Endothelial cell of umbilical vein (primary cell): ENCODE results near the gene HDAC7. TPM values are rescaled to one million over a fixed set of nuclear protein-coding genes. Genes with fewer than 3 reads are reported as not detected.

Experiments
- BruUV-seq: library from RNA; stranded (reverse); fragments of 400-500 nt; replicated peaks from 2 replicates; lab custom pipeline; 2021; lab: Mats Ljungman, UMichigan
- CTCF ChIA-PET: fragments of 300-600, 350-600 bp; sonication (Branson Sonifier 250); formaldehyde crosslinking; loops from one replicate; lab custom pipeline; 2021; ENCODE audit warnings: antibody characterized with exemption, inconsistent platforms; lab: Charles Lee
- POLR2A ChIA-PET: fragments of 300-600, 350-600 bp; sonication (Branson Sonifier 250); formaldehyde crosslinking; loops from one replicate; lab custom pipeline; 2021; ENCODE audit warnings: antibody characterized with exemption, inconsistent platforms; lab: Charles Lee
- DNase-seq: peaks from one replicate; pipeline ENCODE4 v3.0.0-alpha.2; 2011; ENCODE audit warnings: low read depth, low spot score
- FAIRE-seq: peaks from 2 replicates; lab custom pipeline; 2011; peaks lifted over from hg19 to GRCh38; lab: Jason Lieb, UNC
- H2AFZ ChIP-seq: 2 replicates; pipeline ENCODE4 v1.6.0; 2012; ENCODE audit warnings: low read depth, low read length, control low read depth, inconsistent platforms
- H3K27ac ChIP-seq: 2 replicates; pipeline ENCODE4 v1.5.1; 2011; ENCODE audit warnings: low read depth, mild to moderate bottlenecking, control low read depth, low read length, moderate library complexity; ENCODE audit not compliant: insufficient read depth
- H3K27me3 ChIP-seq, 2 experiments: 2 replicates each; pipeline versions ENCODE4 v1.6.0 to v1.6.1; 2011; ENCODE audit warnings: low read length in 2 of 2, mixed read lengths in 1 of 2; ENCODE audit not compliant: control insufficient read depth in 2 of 2, insufficient read depth in 2 of 2
- H3K36me3 ChIP-seq, 2 experiments: 2 replicates in 1 of 2; 3 replicates in 1 of 2; pipeline ENCODE4 v1.5.1; 2011; ENCODE audit warnings: low read length in 2 of 2, mild to moderate bottlenecking in 1 of 2, moderate library complexity in 1 of 2; ENCODE audit not compliant: control insufficient read depth in 2 of 2, insufficient read depth in 2 of 2; ENCODE audit errors: extremely low read depth in 1 of 2
- H3K4me1 ChIP-seq: 3 replicates; pipeline ENCODE4 v1.5.1; 2011; ENCODE audit warnings: mild to moderate bottlenecking, low read length; ENCODE audit not compliant: control insufficient read depth, insufficient read depth; ENCODE audit errors: extremely low read depth
- H3K4me2 ChIP-seq: 2 replicates; pipeline ENCODE4 v1.6.1; 2011; ENCODE audit warnings: low read length, control low read depth, mixed read lengths; ENCODE audit not compliant: insufficient read depth
- H3K4me3 ChIP-seq, 3 experiments: fragments of 200-600 bp in 1 of 3; sonication (generic), shearing (Covaris generic) in 1 of 3; replicated peaks in 1 of 3; 2 replicates each; pipeline ENCODE4 v1.5.1; 2011 to 2016; ENCODE audit warnings: control low read depth in 3 of 3, low read length in 3 of 3, mild to moderate bottlenecking in 2 of 3, inconsistent platforms in 1 of 3, low read depth in 1 of 3, moderate library complexity in 1 of 3; ENCODE audit not compliant: insufficient read depth in 1 of 3
- H3K79me2 ChIP-seq: 2 replicates; pipeline ENCODE4 v1.6.0; 2012; ENCODE audit warnings: low read length, inconsistent platforms; ENCODE audit not compliant: control insufficient read depth, insufficient read depth
- H3K9ac ChIP-seq: replicated peaks from 2 replicates; pipeline ENCODE3; 2011; ENCODE audit warnings: low read length, control low read depth; ENCODE audit not compliant: insufficient read depth; ENCODE audit errors: extremely low read depth
- H3K9me1 ChIP-seq: replicated peaks from 3 replicates; pipeline ENCODE4 v1.6.0; 2011; ENCODE audit warnings: mild to moderate bottlenecking, low read length; ENCODE audit not compliant: control insufficient read depth, insufficient read depth; ENCODE audit errors: extremely low read depth
- H3K9me3 ChIP-seq: replicated peaks from 2 replicates; pipeline ENCODE4 v1.5.1; 2012; ENCODE audit warnings: low read length, inconsistent platforms; ENCODE audit not compliant: control insufficient read depth, insufficient read depth
- H4K20me1 ChIP-seq: replicated peaks from 2 replicates; pipeline ENCODE3; 2011; ENCODE audit warnings: mild to moderate bottlenecking, low read length; ENCODE audit not compliant: control insufficient read depth, insufficient read depth; ENCODE audit errors: extremely low read depth
- CTCF ChIP-seq, 2 donors: IDR thresholded peaks; 1 replicate in 1 of 2; 2 replicates in 1 of 2; pipeline ENCODE4 v1.5.1; 2011; ENCODE audit warnings: low read length in 2 of 2, mild to moderate bottlenecking in 2 of 2, moderate library complexity in 2 of 2, control low read depth in 1 of 2, inconsistent platforms in 1 of 2, low read depth in 1 of 2; ENCODE audit not compliant: insufficient read depth in 1 of 2; ENCODE audit errors: extremely low read depth in 1 of 2
- MYC ChIP-seq: IDR thresholded peaks from one replicate; pipeline ENCODE4 v1.6.1; 2011; ENCODE audit warnings: mild to moderate bottlenecking, low read depth, low read length
- dilution Hi-C: fragments of 300-500 bp; cut with MboI; formaldehyde crosslinking; loops from one replicate; pipeline ENCODE4 v1.15.0; 2019; ENCODE audit warnings: low sequenced_read_pairs; ENCODE audit not compliant: extremely low pct_ligation_motif_present
- intact Hi-C: fragments of 100-400 bp; cut with micrococcal nuclease; formaldehyde crosslinking; loops from one replicate; pipeline ENCODE4 v1.10.0; 2022
- polyA plus RNA-seq, 4 experiments: library from polyadenylated mRNA; depleted of rRNA in 3 of 4; stranded (reverse) in 3 of 4; unstranded in 1 of 4; fragments of >200 nt; gene quantifications; 2 replicates each; pipeline versions ENCODE4 v1.2.1 to v1.2.3, GENCODE V29; 2011 to 2012; ENCODE audit warnings: missing spikeins in 1 of 4
- total RNA-seq: library from RNA; stranded (reverse); gene quantifications from 2 replicates; pipeline ENCODE4 v1.2.3, GENCODE V29; 2021
- TF ChIP-seq, protein P1 (sequence below): IDR thresholded peaks from 2 replicates; pipeline ENCODE4 v1.6.1; 2011; ENCODE audit not compliant: insufficient read depth, insufficient read length

The HDAC7 gene
- total and polyA plus RNA-seq, 2 donors (not counting 3 experiments of a cell fraction or from before 2014, with no cell fraction given), result 119 to 249 TPM

- TF ChIP-seq CTCF (IDR thresholded peaks at IDR 0.05; ENCODE audit: extremely low read depth in 1 of 2, insufficient read depth in 1 of 2, low read depth in 1 of 2, low read length in 2 of 2), result peak; percentile 21 to 56
- TF ChIP-seq, protein P1, sequence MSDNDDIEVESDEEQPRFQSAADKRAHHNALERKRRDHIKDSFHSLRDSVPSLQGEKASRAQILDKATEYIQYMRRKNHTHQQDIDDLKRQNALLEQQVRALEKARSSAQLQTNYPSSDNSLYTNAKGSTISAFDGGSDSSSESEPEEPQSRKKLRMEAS, result no peak
- no peak for TF ChIP-seq MYC
- peak overlapping the region; percentile 22 for H3K27ac ChIP-seq
- no peaks in the 10 kb centered on the region for H3K9me1 ChIP-seq
- POLR2A ChIA-PET, result interaction anchor here (1.2 to 1.8 kb wide), 3 partner anchors 12 to 37 kb away, joined by 3 to 9 read pairs (median 4); no protein-coding TSS in a partner anchor
- intact Hi-C loops (loop anchor here (1.0 kb wide), 2 partner anchors 8 to 36 kb away; no protein-coding TSS in a partner anchor), dilution Hi-C loops (no loop called here)
- H3K4me1 ChIP-seq, result peaks cover 60% of the 10 kb centered on the region
- FAIRE-seq (peak; percentile 40), DNase-seq (peak; percentile 54)
- peaks cover 6% of the 10 kb centered on the region for H4K20me1 ChIP-seq
- CTCF ChIA-PET, result interaction anchor here (0.9 to 15.8 kb wide), 15 partner anchors 9 to 148 kb away, joined by 3 to 427 read pairs (median 6); no protein-coding TSS in a partner anchor
- no TSS peak for BruUV-seq
- H3K79me2 ChIP-seq, result peaks cover 85% of the 10 kb centered on the region
- no peaks in the 10 kb centered on the region for H3K27me3 ChIP-seq
- H3K9me3 ChIP-seq, result no peaks in the 10 kb centered on the region
- H3K9ac ChIP-seq, result no peak overlapping the region
- H3K4me3 ChIP-seq, result no peak overlapping the region
- no peak overlapping the region for H2AFZ ChIP-seq
- no peak overlapping the region for H3K4me2 ChIP-seq
- peaks cover 26 to 41% of the 10 kb centered on the region in 2 experiments for H3K36me3 ChIP-seq
Measured at GRCh38 chr12:47801170-47801903, 18.4 kb downstream of the HDAC7 start.
